ENCODE measurements around the gene SYNDIG1. TPM values are rescaled to one million over a fixed set of nuclear protein-coding genes. Genes with fewer than 3 reads are reported as not detected.
"Not testable (repeated sequence)": the region's sequence is repeated elsewhere in the genome, so short reads cannot be mapped to it uniquely, and the experiment has no call there.

The SYNDIG1 gene
- total RNA-seq, 2 experiments from 2014 or later: not detected

GRCh38 chr20:24620937-24621519, 151.6 kb downstream of the SYNDIG1 start:
- Mint-ChIP-seq H3K27me3 (ENCODE audit: low read depth) (peaks cover 4% of the 10 kb centered on the region), H3K4me1 (ENCODE audit: low read depth) (no peaks in the 10 kb centered on the region), H3K4me3 (no peak overlapping the region), H3K9me3 (ENCODE audit: insufficient read depth) (no peaks in the 10 kb centered on the region), H3K36me3 (ENCODE audit: low read depth) (no peaks in the 10 kb centered on the region), H3K27ac (no peak overlapping the region)
- DNase-seq (no peak), ATAC-seq (no peak)
- ChIA-PET CTCF (no interaction called here), POLR2A (interaction anchor here (0.6 kb wide), 1 partner anchor 245 kb away, joined by 3 read pairs; no protein-coding TSS in a partner anchor)

GRCh38 chr20:24622856-24623255, 153.4 kb downstream of the SYNDIG1 start:
- CTCF ChIA-PET: no interaction called here
- Mint-ChIP-seq H3K36me3 (ENCODE audit: low read depth) (no peaks in the 10 kb centered on the region), H3K4me3 (no peak overlapping the region), H3K27me3 (ENCODE audit: low read depth) (peaks cover 4% of the 10 kb centered on the region), H3K27ac (no peak overlapping the region), H3K4me1 (ENCODE audit: low read depth) (no peaks in the 10 kb centered on the region), H3K9me3 (ENCODE audit: insufficient read depth) (no peaks in the 10 kb centered on the region)
- ATAC-seq (no peak), DNase-seq (no peak)
- POLR2A ChIA-PET: no interaction called here

- H3K36me3 Mint-ChIP-seq (ENCODE audit: low read depth); H3K9me3 Mint-ChIP-seq (ENCODE audit: insufficient read depth); ATAC-seq; DNase-seq; H3K27me3 Mint-ChIP-seq (ENCODE audit: low read depth); POLR2A ChIA-PET; H3K27ac Mint-ChIP-seq; H3K4me3 Mint-ChIP-seq; CTCF ChIA-PET: not testable (repeated sequence)
- H3K4me1 Mint-ChIP-seq (ENCODE audit: low read depth): peaks cover 10% of the 10 kb centered on the region
These were observed 156.7 kb downstream of the SYNDIG1 start for GRCh38 chr20:24626141-24626540.

- DNase-seq (no peak), ATAC-seq (no peak)
- Mint-ChIP-seq H3K36me3 (ENCODE audit: low read depth) (no peaks in the 10 kb centered on the region), H3K27me3 (ENCODE audit: low read depth) (peaks cover 4% of the 10 kb centered on the region), H3K4me1 (ENCODE audit: low read depth) (peaks cover 10% of the 10 kb centered on the region), H3K9me3 (ENCODE audit: insufficient read depth) (no peaks in the 10 kb centered on the region), H3K27ac (no peak overlapping the region), H3K4me3 (no peak overlapping the region)
- POLR2A ChIA-PET: no interaction called here
- CTCF ChIA-PET: no interaction called here
These were observed 157.9 kb downstream of the SYNDIG1 start for GRCh38 chr20:24627291-24627690.

- POLR2A ChIA-PET: interaction anchor here (0.6 kb wide), 1 partner anchor 163 kb away, joined by 3 read pairs; no protein-coding TSS in a partner anchor
- peaks cover 4% of the 10 kb centered on the region for H3K27me3 Mint-ChIP-seq (ENCODE audit: low read depth)
- no peak for DNase-seq
These were observed 158.5 kb downstream of the SYNDIG1 start for GRCh38 chr20:24627926-24628325.

GRCh38 chr20:24628985-24629384, 159.6 kb downstream of the SYNDIG1 start:
- CTCF ChIA-PET: no interaction called here
- H3K27ac Mint-ChIP-seq: no peak overlapping the region
- no peaks in the 10 kb centered on the region for H3K36me3 Mint-ChIP-seq (ENCODE audit: low read depth)
- DNase-seq: no peak
- POLR2A ChIA-PET: no interaction called here
- H3K27me3 Mint-ChIP-seq (ENCODE audit: low read depth): peaks cover 4% of the 10 kb centered on the region
- H3K9me3 Mint-ChIP-seq (ENCODE audit: insufficient read depth): no peaks in the 10 kb centered on the region
- no peak for ATAC-seq
- peaks cover 10% of the 10 kb centered on the region for H3K4me1 Mint-ChIP-seq (ENCODE audit: low read depth)
- no peak overlapping the region for H3K4me3 Mint-ChIP-seq

More at GRCh38 chr20:24627926-24628325, 158.5 kb downstream of the SYNDIG1 start:
- no peak overlapping the region for H3K27ac Mint-ChIP-seq
- H3K4me1 Mint-ChIP-seq (ENCODE audit: low read depth): peaks cover 10% of the 10 kb centered on the region
- H3K4me3 Mint-ChIP-seq: no peak overlapping the region
- ATAC-seq: no peak
- CTCF ChIA-PET: no interaction called here
- H3K36me3 Mint-ChIP-seq (ENCODE audit: low read depth): no peaks in the 10 kb centered on the region
- no peaks in the 10 kb centered on the region for H3K9me3 Mint-ChIP-seq (ENCODE audit: insufficient read depth)

GRCh38 chr20:24629668-24630067, 160.2 kb downstream of the SYNDIG1 start:
- H3K27ac Mint-ChIP-seq: no peak overlapping the region
- DNase-seq (no peak), ATAC-seq (no peak)
- no peak overlapping the region for H3K4me3 Mint-ChIP-seq
- no peaks in the 10 kb centered on the region for H3K27me3 Mint-ChIP-seq (ENCODE audit: low read depth)
- ChIA-PET CTCF (no interaction called here), POLR2A (no interaction called here)
- peaks cover 10% of the 10 kb centered on the region for H3K4me1 Mint-ChIP-seq (ENCODE audit: low read depth)
- no peaks in the 10 kb centered on the region for H3K36me3 Mint-ChIP-seq (ENCODE audit: low read depth)
- no peaks in the 10 kb centered on the region for H3K9me3 Mint-ChIP-seq (ENCODE audit: insufficient read depth)

- DNase-seq: no peak
- H3K9me3 Mint-ChIP-seq (ENCODE audit: insufficient read depth): no peaks in the 10 kb centered on the region
- POLR2A ChIA-PET: no interaction called here
- peaks cover 4% of the 10 kb centered on the region for H3K27me3 Mint-ChIP-seq (ENCODE audit: low read depth)
- peaks cover 10% of the 10 kb centered on the region for H3K4me1 Mint-ChIP-seq (ENCODE audit: low read depth)
- CTCF ChIA-PET: no interaction called here
- ATAC-seq: no peak
- H3K4me3 Mint-ChIP-seq: no peak overlapping the region
- no peaks in the 10 kb centered on the region for H3K36me3 Mint-ChIP-seq (ENCODE audit: low read depth)
- H3K27ac Mint-ChIP-seq: no peak overlapping the region
These were observed 161.2 kb downstream of the SYNDIG1 start for GRCh38 chr20:24630486-24631172.

- H3K4me1 Mint-ChIP-seq (ENCODE audit: low read depth): peaks cover 10% of the 10 kb centered on the region
- no peak overlapping the region for H3K4me3 Mint-ChIP-seq
- POLR2A ChIA-PET: no interaction called here
- H3K27me3 Mint-ChIP-seq (ENCODE audit: low read depth): peaks cover 5% of the 10 kb centered on the region
- no peak overlapping the region for H3K27ac Mint-ChIP-seq
- H3K9me3 Mint-ChIP-seq (ENCODE audit: insufficient read depth): no peaks in the 10 kb centered on the region
- CTCF ChIA-PET: no interaction called here
- ATAC-seq (no peak), DNase-seq (no peak)
- no peaks in the 10 kb centered on the region for H3K36me3 Mint-ChIP-seq (ENCODE audit: low read depth)
These were observed 161.7 kb downstream of the SYNDIG1 start for GRCh38 chr20:24631173-24631505.

- no peak for ATAC-seq
- ChIA-PET CTCF (no interaction called here), POLR2A (no interaction called here)
- Mint-ChIP-seq H3K27ac (no peak overlapping the region), H3K4me1 (ENCODE audit: low read depth) (peaks cover 10% of the 10 kb centered on the region), H3K36me3 (ENCODE audit: low read depth) (no peaks in the 10 kb centered on the region), H3K4me3 (no peak overlapping the region), H3K9me3 (ENCODE audit: insufficient read depth) (no peaks in the 10 kb centered on the region), H3K27me3 (ENCODE audit: low read depth) (peaks cover 5% of the 10 kb centered on the region)
- DNase-seq: no peak
These were observed 163.2 kb downstream of the SYNDIG1 start for GRCh38 chr20:24632581-24632980.

- Mint-ChIP-seq H3K4me3 (no peak overlapping the region), H3K27me3 (ENCODE audit: low read depth) (peaks cover 5% of the 10 kb centered on the region), H3K27ac (no peak overlapping the region), H3K4me1 (ENCODE audit: low read depth) (peaks cover 10% of the 10 kb centered on the region), H3K9me3 (ENCODE audit: insufficient read depth) (no peaks in the 10 kb centered on the region), H3K36me3 (ENCODE audit: low read depth) (no peaks in the 10 kb centered on the region)
- ChIA-PET CTCF (no interaction called here), POLR2A (no interaction called here)
- no peak for DNase-seq
- ATAC-seq: no peak
These were observed 163.6 kb downstream of the SYNDIG1 start for GRCh38 chr20:24633026-24633425.

GRCh38 chr20:24633521-24633920, 164.1 kb downstream of the SYNDIG1 start:
- ATAC-seq: no peak
- H3K27ac Mint-ChIP-seq: no peak overlapping the region
- H3K4me1 Mint-ChIP-seq (ENCODE audit: low read depth): peaks cover 10% of the 10 kb centered on the region
- POLR2A ChIA-PET: no interaction called here
- CTCF ChIA-PET: no interaction called here
- H3K27me3 Mint-ChIP-seq (ENCODE audit: low read depth): peaks cover 5% of the 10 kb centered on the region
- H3K9me3 Mint-ChIP-seq (ENCODE audit: insufficient read depth): no peaks in the 10 kb centered on the region
- no peak for DNase-seq
- no peaks in the 10 kb centered on the region for H3K36me3 Mint-ChIP-seq (ENCODE audit: low read depth)
- no peak overlapping the region for H3K4me3 Mint-ChIP-seq

GRCh38 chr20:24634855-24635254, 165.4 kb downstream of the SYNDIG1 start:
- POLR2A ChIA-PET: no interaction called here
- ATAC-seq (no peak), DNase-seq (no peak)
- H3K4me3 Mint-ChIP-seq: no peak overlapping the region
- no peak overlapping the region for H3K27ac Mint-ChIP-seq
- CTCF ChIA-PET: no interaction called here
- H3K27me3 Mint-ChIP-seq (ENCODE audit: low read depth): peaks cover 5% of the 10 kb centered on the region
- H3K4me1 Mint-ChIP-seq (ENCODE audit: low read depth): peaks cover 2% of the 10 kb centered on the region
- no peaks in the 10 kb centered on the region for H3K36me3 Mint-ChIP-seq (ENCODE audit: low read depth)
- no peaks in the 10 kb centered on the region for H3K9me3 Mint-ChIP-seq (ENCODE audit: insufficient read depth)
